T-helper 22 cell (primary cell): Measurements from ENCODE around the gene MYOF.
"Not testable (repeated sequence)": the region's sequence is repeated elsewhere in the genome, so short reads cannot be mapped to it uniquely, and the experiment has no call there.

Experiments
- DNase-seq: peaks from one replicate; pipeline ENCODE4 v3.0.0-alpha.2; 2020; ENCODE audit warnings: low read depth

MYOF gene

GRCh38 chr10:93386631-93387369 is 95.3 kb downstream of the MYOF start:
- no peak for DNase-seq

DNA sequence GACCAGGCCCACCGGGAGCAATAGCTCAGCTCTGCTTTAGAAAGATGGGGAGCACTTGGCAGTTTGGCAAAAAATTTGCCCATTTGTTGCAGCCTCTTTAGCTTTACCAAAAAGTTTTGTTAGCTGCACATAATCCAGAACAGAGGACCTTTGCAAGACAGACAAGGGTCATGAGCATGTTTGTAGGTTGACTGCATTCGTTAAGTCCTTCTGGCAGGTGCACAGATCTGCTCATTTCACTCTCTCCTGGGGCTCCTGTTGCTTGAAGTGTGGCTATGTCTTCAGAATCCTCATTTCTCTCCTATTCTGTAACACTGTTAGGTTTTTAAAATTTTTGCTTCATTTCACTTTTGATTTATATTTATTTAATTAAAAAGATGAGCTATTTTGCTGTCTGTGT is 96.8 kb downstream of the MYOF start:
- no peak for DNase-seq

DNA sequence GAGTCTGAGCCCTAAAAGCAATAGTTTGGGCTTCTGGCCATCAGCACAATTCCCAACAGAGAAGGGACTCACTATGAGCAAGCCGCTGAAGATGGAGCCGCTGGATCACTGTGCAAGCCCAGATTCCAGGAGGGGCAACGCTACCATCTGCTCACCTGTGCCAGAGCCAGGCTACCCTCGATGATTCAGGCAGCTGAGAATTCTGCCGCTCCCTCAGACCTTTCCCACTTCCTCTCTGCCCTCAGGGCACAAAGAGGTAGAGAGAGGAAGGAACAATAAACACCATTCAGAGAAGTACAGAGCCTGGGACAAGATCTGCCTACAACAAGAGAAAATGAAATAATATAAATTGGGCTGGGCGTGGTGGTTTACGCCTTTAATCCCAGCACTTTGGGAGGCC is 98.1 kb downstream of the MYOF start:
- no peak for DNase-seq

- no peak for DNase-seq
These were observed 98.6 kb downstream of the MYOF start for GRCh38 chr10:93383562-93383981.

GRCh38 chr10:93379731-93380575 is 102.2 kb downstream of the MYOF start:
- no peak for DNase-seq

DNA sequence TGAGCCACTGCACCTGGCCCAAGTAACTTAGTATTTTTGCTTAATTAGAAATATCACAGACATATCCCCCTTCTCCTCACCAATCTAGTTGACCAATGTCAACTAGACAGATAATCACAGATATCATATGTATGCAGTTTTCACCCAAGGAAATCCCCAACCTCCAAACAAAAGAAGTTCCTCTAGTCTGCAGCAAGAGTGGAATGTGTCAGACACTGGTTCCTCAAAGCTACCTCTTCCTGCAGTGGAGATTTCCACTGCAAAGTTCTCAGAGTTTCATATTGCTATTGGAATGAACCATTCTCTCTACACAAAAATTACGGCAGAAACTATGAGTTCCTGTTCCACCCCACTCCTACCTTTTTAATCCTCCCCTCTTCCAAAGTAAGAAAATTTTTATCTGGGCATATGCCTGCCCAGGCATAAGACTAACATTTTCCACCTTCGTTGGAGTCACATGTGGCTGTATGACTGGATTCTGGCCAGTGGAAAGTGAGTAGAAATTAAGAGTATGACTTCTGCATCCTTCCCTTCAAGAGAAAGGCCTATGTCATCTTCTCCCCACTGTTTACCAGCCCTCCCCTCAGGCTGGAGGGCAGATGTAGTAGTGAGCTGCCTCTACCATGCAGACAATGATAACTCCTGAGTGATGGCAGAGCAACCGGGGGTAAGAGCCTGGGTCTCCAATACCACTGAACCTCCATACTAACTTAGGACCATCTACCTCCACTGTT is 103.0 kb downstream of the MYOF start:
- no peak for DNase-seq

GRCh38 chr10:93378039-93378438 is 104.1 kb downstream of the MYOF start:
- DNase-seq: no peak

DNA sequence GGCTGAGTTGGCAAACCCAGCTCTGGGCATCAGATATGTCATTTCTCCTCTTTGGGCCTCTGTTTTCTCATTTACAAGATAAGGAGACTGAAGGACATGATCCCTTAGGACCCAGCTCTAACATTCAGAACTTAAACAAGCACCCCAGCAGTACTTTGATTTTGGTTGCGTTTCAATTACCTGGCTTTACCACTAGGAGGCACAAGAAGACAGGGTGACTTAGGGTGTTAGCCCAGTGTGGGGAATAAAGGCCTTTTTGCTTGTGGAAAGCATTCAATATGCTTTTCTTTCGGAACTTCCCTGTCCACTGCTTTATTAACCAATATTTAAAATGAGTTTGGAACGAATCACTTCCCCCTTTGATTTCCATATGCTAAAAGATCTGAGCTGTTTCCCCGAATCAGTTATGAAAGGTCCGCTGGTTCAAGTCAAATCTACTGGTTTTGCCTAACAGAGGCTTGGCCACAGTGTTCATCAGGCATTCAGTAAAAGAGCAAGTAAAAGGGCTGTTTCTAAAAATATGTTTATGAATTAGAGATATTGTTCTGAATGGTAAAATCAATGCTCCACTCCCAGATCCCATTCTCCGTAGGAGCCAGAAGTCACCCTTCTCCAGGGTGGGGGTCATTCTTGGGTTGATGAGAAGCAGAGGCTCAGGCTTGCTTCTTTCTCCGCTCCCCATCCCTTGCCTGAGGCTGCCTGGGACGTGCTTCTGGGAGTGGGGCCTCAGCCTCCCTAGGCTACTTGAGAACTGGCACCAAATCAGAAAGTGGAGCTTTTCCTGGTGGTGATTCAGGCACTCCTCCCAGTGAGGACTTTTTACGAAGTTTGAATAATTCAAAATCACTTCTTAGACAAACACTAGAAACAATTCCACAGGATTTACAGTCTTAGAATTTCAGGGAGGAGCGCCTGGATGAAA is 105.5 kb downstream of the MYOF start:
- DNase-seq: peak; percentile 5

DNA sequence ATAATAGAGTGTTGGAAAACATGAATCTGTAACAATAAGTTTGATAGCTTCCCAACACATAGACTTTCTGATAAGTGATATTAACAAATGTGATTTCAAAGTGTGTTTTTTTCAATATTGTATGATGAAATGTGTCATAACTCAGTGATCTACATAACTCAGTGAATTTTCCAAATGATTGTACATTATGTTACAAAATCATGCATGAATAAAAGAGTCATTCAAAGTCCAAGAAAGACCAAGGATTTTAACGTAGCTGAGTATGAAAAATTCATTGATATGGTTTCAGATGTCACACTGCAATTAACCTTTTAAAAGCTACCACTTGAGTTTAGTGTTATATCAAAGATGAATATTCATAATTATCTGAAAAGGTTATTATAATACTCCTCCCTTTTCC is 111.2 kb downstream of the MYOF start:
- no peak for DNase-seq

GRCh38 chr10:93369588-93370164 is 112.5 kb downstream of the MYOF start:
- DNase-seq: no peak

DNA sequence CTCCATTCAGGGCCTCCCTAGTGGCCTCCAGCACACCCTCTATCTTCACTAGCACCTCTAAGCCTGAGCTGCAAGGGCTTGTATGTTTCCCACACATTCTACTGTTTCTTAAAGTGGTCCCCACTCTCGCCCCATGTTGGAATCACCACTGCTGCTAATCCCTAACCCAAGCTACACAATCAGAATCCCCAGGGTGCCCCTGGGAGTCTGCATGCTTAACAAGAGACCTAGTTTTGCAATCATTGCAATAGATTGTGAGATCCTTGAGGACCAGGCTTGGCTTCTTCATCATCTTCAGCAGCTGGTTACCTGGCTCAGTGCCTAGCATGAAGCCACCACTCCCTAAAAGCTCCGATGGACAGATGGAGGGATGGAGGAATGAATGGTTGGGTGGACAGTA is 113.9 kb downstream of the MYOF start:
- DNase-seq: no peak

DNA sequence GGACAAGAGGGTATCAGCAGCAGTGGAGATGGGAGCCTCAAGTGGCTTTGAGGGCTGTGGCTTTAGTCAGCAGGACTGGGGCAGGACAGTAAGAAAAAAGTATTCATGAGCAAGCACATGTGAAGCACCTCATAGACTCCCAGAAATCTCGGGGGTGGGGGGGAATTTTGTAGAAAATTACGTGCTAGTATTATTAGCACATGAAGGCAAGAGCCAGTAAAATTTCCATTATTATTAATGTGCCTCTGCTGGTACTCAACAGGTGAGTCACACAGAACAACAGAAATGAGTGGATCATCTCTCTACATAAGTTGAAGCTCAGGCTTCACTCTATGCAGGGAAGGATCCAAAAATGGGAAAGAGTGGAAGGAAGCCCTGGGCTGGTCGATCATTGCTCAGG is 114.5 kb downstream of the MYOF start:
- DNase-seq: no peak

DNA sequence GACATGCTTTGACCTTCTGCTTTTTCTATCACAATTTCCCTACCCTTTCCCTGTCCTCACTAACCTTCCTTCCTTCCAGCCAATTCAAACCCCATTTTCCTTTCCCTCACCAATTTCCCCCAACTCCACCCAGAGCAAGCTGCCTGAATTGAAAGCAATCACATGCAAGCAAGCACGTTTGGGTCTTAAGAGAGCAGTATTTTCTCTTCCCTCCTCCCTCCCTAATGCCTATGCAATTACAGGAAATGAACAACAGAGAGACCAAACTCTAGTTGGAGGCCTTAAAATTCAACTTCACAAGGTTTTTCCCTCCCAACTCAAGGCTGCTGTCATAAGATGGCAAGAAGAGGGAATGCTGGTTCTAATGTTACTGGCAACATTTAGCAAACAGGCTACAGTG is 117.2 kb downstream of the MYOF start:
- DNase-seq: no peak

DNA sequence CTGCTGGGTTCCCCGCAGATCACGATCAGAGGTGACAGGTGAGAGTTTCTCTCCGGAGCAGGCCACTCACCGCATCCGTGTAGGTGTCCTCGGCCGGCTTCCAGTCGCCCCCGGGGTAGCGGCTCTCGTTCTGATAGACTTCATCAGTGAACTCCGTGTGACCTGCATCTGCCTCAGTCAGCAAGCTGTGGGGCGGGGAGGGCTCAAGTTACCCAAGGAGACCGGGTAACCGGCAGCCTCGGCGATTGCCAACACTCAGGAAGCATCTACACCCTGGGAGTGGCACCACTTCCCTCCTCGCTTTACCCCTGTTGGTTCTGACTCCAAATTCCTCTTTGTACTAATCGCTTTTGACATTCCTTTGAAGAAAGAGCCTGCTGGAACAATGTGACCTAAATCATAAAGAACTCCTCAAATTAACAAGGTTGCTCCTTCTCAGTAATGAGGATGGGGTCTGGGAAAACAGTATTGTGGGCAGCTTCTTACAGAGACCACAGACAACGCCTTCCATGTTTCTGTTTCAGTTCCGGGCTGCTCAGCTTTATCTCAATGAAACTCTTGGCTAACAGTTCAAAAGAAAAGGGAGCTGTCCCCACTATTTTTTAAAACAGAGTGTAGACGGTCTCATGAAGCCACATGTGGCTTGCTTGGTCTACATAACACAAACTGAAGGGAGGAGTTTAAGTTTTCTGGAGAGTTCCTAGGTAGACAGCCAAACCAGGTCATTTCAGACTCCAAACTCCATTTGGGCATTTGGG is 118.1 kb downstream of the MYOF start:
- DNase-seq: no peak

DNA sequence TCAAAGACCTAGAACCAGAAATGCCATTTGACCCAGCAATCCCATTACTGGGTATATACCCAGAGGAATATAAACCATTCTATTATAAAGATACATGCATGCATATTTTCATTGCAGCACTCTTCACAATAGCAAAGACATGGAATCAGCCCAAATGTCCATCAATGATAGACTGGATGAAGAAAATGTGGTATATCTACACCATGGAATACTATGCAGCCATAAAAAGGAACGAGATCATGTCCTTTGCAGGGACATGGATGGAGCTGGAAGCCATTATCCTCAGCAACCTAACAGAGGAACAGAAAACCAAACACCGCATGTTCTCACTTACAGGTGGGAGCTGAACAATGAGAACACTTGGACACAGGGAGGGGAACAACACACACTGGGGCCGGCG is 123.7 kb downstream of the MYOF start:
- DNase-seq: not testable (repeated sequence)

DNA sequence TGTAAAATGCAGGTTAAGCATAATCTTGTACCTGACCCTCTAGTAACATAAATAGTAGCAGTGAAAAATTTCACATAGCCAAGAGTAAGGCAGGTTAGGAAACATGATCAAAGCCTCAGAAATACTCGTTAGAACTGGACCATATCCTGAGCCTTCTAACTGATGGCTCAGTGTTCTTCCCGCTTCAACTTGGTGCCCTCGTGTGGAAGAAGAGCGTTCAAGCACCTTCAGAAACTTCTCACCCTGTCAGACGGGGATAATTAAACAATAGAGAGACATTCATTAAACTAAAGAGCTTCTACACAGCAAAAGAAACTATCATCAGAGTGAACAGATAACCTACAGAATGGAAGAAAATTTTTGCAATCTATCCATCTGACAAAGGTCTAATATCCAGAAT is 124.5 kb downstream of the MYOF start:
- no peak for DNase-seq

- DNase-seq: no peak
These were observed 125.6 kb downstream of the MYOF start for GRCh38 chr10:93356516-93356915.

- no peak for DNase-seq
These were observed 129.3 kb downstream of the MYOF start for GRCh38 chr10:93352638-93353383.

DNA sequence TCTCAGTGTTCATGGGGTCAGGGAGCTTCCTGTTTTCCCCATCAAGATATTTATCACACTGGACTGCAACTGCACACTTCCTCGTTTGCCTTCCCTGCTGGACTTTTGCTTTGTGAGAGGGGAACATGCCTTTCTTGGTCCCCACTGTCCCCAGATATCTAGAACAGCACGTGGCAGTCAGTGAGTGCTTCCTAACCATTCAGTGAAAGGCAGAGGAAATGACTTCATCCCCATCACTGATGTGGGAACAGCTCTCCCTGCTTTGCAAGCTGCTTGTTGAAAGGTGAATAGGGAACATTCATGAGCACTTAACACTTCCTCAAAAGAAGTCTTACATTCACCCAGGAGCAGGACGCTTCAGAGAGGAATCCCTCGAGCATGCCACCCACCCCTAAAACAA is 135.4 kb downstream of the MYOF start:
- DNase-seq: no peak

DNA sequence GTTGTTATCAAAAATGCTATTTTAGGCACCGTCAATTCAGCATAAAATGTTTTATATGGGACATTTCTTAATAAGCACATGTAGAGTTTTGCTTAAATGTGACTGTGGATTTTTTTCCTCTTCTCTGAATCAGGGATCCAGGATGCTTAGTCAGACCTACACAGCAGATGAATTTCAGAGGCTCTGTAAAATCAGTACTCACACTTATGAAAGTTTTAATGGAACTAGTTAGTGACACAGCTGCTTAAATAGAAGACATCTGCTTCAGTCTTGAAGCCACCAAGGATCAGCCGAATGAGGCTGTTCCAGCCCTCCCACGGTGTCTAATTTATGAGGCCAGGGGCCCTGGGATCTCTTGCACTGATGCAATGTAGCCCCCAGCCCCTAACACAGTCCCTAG is 136.0 kb downstream of the MYOF start:
- no peak for DNase-seq
